Fibroblast of pulmonary artery (primary cell): ENCODE measurements around the gene B9D1.

Experiments used
- DNase-seq: peaks from one replicate; pipeline ENCODE4 v3.0.0-alpha.2; 2010; ENCODE audit warnings: low read depth
- H3K4me3 ChIP-seq: replicated peaks from 2 replicates; pipeline ENCODE4 v1.5.1; 2011; ENCODE audit warnings: low read depth, mild to moderate bottlenecking, control low read depth, low read length, moderate library complexity
- TF ChIP-seq, protein P1 (sequence below): IDR thresholded peaks from 2 replicates; pipeline ENCODE4 v1.5.1; 2011; ENCODE audit warnings: mild to moderate bottlenecking, control low read depth, low read length, inconsistent platforms; ENCODE audit errors: missing control alignments

Gene B9D1

DNA sequence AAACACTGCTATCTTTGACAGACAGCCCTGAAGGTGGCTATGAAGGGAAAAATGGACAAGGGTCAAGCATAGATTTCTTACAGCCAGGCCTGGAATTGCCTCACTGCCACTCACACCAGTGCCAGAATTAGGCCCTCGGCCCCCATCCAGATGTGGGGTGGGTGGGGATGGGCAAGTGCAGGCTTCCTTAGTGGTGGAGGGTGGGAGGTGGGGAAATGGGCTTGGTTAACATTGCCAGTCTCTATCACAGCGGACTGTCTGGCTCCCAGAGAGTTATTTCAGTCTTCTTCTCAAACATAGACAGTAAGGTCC, 24.9 kb downstream of the B9D1 start:
- TF ChIP-seq, protein P1, sequence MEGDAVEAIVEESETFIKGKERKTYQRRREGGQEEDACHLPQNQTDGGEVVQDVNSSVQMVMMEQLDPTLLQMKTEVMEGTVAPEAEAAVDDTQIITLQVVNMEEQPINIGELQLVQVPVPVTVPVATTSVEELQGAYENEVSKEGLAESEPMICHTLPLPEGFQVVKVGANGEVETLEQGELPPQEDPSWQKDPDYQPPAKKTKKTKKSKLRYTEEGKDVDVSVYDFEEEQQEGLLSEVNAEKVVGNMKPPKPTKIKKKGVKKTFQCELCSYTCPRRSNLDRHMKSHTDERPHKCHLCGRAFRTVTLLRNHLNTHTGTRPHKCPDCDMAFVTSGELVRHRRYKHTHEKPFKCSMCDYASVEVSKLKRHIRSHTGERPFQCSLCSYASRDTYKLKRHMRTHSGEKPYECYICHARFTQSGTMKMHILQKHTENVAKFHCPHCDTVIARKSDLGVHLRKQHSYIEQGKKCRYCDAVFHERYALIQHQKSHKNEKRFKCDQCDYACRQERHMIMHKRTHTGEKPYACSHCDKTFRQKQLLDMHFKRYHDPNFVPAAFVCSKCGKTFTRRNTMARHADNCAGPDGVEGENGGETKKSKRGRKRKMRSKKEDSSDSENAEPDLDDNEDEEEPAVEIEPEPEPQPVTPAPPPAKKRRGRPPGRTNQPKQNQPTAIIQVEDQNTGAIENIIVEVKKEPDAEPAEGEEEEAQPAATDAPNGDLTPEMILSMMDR: no peak
- H3K4me3 ChIP-seq: no peak overlapping the region
- DNase-seq: no peak

DNA sequence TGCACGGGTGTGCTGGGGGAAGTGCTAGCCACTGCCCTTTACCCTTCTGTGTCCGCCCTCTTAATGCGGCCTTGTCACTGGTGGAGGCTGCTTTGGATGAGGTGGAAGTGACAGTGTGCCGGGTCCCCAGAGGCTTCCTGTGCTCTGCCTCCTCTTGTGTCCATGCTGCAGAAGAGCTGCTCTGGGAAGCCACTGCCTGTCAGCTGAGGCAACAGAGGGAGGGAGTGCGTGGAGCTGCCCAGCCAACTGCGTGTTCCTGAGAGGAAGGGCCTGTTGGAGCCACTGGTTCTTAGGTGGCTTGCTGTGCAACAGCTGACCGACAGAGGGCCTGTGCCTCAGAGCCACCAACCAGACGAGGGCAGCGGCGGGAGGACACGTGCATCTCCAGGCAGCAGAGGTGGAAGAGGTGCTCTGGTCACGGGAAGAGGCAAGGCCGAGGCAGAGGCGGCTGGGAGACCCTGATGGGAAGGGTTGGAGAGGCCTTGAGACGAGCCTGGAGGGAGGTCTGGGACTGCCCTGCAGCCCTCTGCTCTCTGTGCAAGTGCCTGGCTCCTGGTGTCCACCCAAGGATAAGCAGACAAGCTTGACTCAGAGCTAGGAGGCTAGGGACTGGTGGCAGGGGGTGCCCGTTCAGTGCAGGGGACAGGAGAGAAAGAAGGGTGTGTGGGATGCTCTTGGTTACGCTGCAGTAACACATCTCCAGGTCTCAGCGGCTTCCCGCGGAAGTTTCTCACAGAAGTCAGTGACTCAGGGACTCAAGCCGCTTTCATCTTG, 25.4 kb downstream of the B9D1 start:
- TF ChIP-seq, protein P1: no peak

DNA sequence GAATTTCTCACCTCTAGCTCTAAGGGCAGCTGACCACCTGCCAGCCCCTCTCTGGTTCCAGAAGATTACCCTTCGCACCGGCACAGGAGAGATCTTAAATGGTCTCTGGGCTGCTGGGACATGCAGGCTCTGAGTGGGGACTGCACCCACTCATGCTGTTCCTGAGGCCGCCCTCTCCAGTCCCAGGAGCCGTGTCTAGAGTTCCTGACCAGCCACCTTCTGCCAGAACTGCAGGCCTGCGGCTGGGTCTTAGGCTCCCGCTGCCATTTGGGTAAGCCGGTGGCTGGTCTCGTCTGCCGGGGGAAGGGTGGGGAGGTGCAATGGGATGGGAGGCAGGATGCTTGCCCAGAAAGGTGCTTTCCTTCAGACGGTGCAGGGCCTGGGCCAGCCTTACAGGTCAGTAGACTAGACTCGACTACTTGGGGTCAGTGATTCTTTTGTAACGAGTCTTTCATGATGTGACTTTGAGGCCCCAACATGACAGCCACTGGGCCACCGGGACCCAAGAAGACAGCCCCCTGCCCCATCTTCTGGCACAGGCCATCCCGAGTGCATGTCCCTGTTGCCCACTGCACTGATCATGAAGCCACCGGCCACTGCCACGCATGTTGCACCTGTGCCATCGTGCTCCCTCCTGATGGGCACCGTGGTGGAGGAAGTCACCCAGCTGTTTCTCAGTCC, 26.4 kb downstream of the B9D1 start:
- no peak overlapping the region for H3K4me3 ChIP-seq
- TF ChIP-seq, protein P1: no peak
- no peak for DNase-seq

More for the DNA sequence above, 25.4 kb downstream of the B9D1 start:
- H3K4me3 ChIP-seq: no peak overlapping the region
- no peak for DNase-seq

DNA sequence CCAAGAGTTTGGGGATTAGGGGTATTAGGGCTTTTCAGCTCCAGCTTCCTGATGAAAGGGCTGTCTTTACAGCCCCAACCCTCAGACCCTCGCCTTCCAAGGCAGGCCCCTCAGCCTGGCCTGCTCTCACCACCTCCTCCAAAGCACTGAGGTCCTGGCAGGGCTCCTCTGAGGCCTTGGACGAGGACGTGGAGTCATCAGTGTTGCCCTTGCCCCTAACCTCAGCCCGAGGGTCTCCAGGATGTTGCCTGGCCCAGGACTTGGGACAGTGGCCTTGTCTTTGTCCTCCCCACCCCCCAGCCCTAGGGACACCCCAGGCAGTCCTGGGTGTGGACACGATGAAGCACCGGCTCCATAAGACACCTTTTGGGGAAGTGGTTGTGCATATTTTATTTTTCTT, 28.2 kb downstream of the B9D1 start:
- H3K4me3 ChIP-seq: no peak overlapping the region
- no peak for DNase-seq
- TF ChIP-seq, protein P1: no peak

DNA sequence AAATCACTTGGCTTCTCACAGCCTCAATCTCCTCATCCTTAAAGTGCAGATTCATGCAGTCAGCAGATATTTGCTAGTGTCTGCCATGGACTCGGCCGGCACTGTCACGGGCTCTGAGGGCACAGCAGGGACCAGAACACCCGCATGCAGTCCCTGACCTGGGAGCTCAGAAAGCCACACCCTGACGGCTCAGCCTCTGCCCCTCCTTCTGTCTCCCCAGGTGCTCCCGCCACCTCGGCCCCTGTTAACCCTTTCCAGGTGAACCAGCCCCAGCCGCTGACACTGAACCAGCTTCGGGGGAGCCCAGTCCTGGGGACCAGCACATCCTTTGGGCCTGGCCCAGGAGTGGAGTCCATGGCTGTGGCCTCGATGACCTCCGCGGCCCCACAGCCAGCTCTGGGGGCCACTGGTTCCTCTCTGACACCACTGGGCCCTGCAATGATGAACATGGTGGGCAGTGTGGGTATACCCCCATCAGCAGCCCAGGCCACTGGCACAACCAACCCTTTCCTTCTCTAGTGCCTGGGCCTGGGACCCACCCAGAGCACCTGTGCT, 28.7 kb downstream of the B9D1 start:
- H3K4me3 ChIP-seq: no peak overlapping the region
- DNase-seq: no peak
- TF ChIP-seq, protein P1: no peak

DNA sequence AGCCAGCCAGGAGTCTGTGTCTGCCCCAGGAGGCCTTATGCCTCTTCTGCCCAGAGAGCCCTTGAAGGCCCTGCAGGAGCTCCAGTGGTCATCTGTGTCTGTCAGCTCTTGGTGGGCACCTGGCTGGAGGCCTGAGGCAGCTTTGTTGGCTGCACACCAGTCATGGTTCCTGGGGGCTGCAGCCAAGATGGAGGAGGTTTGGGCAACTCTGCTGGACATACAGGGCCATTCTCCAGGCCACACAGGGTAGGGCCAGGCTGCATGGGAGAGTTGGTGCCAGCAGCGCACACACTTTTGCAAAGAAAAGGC, 29.4 kb downstream of the B9D1 start:
- no peak for DNase-seq
- TF ChIP-seq, protein P1: no peak
- H3K4me3 ChIP-seq: no peak overlapping the region
